Activated naive CD4-positive, alpha-beta T cell treated with anti-CD3 and anti-CD28 coated beads, Interleukin-2, amount 50 U/mL, for 24 hours (primary cell): ENCODE measurements around the gene CCR3.

Experiments used
- H3K27ac Mint-ChIP-seq: one replicate; pipeline ENCODE4 v1.8.0; 2021; ENCODE audit warnings: mild to moderate bottlenecking, mixed read lengths
- H3K27me3 Mint-ChIP-seq: one replicate; pipeline ENCODE4 v1.8.0; 2021; ENCODE audit warnings: mixed read lengths
- H3K36me3 Mint-ChIP-seq: one replicate; pipeline ENCODE4 v1.8.0; 2021; ENCODE audit warnings: mixed read lengths
- H3K4me1 Mint-ChIP-seq: one replicate; pipeline ENCODE4 v1.8.0; 2021; ENCODE audit warnings: mixed read lengths
- H3K4me3 Mint-ChIP-seq: one replicate; pipeline ENCODE4 v1.8.0; 2021; ENCODE audit warnings: mild to moderate bottlenecking, mixed read lengths
- H3K9me3 Mint-ChIP-seq: one replicate; pipeline ENCODE4 v1.8.0; 2021; ENCODE audit warnings: mixed read lengths

The CCR3 gene

DNA sequence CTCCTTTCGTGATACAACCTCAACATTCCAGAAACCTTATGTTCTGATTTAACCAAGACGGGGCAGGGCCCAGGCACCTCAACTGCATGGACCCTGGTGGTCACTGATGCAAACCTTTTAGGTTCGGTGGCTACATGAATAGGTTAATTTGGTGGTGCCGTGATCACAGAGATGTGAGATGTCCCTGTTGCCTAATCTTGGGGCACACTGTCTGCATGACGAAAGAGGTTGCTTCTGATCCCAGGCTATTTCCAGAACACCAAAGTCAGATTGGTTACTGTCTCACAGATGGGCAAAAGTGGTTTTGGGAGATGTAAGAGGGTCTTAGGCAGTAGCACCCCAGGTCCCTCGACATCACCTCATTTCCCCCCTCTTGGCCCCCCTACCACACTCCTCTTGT lies 30.2 kb upstream of the CCR3 start:
- H3K4me3 Mint-ChIP-seq = no peak overlapping the region

DNA sequence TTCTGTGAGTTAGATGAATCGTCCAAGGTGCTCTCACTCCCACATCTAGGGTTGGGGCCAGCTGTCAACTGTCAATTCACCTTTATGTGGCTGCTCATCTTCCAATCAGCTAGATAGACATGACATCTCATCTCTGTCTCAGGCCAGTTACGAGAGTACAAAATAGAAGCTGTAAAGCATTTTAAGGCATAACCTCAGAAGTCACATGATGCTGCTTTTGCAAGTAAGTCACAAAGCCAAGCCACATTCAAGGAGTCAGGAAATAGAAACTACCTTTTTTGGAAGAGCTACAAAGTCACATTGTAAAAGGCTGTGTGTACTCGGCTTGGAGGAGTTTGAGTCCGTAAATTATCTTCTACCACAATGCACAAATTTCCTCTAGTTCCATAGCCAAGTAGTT lies 29.1 kb upstream of the CCR3 start:
- no peaks in the 10 kb centered on the region for H3K27me3 Mint-ChIP-seq
- H3K4me3 Mint-ChIP-seq = no peak overlapping the region
- no peak overlapping the region for H3K27ac Mint-ChIP-seq
- no peaks in the 10 kb centered on the region for H3K9me3 Mint-ChIP-seq
- peaks cover 9% of the 10 kb centered on the region for H3K4me1 Mint-ChIP-seq
- no peaks in the 10 kb centered on the region for H3K36me3 Mint-ChIP-seq

More for the DNA sequence above, 30.2 kb upstream of the CCR3 start:
- Mint-ChIP-seq H3K27me3 (no peaks in the 10 kb centered on the region), H3K27ac (no peak overlapping the region), H3K4me1 (peaks cover 14% of the 10 kb centered on the region), H3K36me3 (no peaks in the 10 kb centered on the region), H3K9me3 (no peaks in the 10 kb centered on the region)

DNA sequence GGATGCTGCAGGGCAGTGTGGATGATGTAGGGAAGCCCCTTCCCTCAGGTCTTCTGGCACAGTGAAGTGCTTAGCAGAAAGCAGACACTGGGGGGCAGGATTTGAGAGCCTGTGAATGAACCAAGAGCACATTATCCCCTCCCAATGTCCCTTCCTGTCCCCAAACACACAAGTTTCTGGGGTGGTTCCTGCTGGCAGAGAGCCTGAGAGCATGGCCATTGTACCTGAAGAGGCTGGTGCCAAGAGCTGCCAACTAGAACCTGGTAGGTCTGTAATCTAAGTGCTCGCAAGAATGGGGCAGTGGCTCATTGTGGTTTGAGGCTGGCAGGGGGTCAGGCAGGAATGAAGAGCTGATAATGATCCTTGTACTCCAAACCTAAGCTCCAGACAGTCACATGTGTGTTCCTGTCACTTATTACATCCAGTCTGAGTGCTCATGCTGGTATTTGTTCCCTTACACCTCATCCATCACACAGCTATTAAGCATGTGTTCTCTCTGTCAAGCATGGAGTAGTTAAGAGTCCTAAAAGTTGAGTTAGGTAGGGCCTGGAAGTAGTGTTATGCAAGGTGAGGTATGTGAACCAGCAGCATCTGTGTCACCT lies 27.4 kb upstream of the CCR3 start:
- no peaks in the 10 kb centered on the region for H3K27me3 Mint-ChIP-seq
- H3K27ac Mint-ChIP-seq = no peak overlapping the region
- no peaks in the 10 kb centered on the region for H3K4me1 Mint-ChIP-seq
- no peaks in the 10 kb centered on the region for H3K9me3 Mint-ChIP-seq
- no peaks in the 10 kb centered on the region for H3K36me3 Mint-ChIP-seq
- no peak overlapping the region for H3K4me3 Mint-ChIP-seq

DNA sequence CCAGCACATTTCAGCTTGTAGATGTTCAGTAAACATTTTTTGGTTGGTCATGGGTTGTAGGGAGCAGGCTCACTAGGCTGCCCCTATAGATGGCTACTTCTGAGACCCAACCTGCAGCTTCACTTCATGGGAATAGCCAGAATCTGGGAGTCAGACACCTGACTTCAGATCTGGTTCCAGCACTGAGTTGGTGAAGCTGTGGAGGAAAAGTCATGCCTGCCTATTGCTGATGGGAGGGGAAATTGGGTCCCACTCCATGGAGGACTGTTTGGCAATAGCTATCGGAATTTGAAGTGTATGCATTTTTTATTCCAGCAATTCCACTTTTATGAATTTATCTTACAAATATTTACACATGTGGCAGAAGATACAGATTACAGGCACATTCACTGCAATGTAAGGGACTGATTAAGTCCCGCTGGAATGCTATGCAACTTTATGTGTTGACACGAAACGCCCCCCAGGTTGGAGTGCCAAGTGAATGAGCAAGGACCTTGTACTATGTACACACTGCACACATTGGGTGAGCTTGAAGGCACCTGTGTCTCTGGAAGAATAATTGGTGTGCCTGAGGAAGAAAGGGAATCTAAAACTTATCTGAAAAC lies 26.3 kb upstream of the CCR3 start:
- no peak overlapping the region for H3K27ac Mint-ChIP-seq
- H3K4me1 Mint-ChIP-seq = no peaks in the 10 kb centered on the region
- H3K9me3 Mint-ChIP-seq = no peaks in the 10 kb centered on the region
- H3K4me3 Mint-ChIP-seq = no peak overlapping the region
- H3K36me3 Mint-ChIP-seq = no peaks in the 10 kb centered on the region
- H3K27me3 Mint-ChIP-seq = no peaks in the 10 kb centered on the region

DNA sequence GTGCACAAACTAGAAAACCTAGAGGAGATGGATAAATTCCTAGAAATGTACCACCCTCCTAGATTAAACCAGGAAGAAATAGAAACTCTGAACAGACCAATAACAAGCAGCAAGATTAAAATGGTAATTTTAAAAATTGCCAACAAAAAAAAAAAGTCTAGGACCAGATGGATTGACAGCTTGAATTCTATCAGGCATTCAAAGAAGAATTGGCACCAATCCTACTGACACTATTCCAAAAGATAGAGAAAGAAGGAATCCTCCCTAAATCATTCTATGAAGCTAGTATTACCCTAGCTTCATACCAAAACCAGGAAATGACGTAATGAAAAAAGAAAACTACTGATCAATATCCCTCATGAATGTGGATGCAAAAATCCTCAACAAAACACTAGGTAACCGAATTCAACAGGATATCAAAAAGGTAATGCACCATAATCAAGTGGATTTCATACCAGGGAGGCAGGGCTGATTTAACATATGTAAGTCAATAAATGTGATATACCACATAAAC lies 24.0 kb upstream of the CCR3 start:
- no peaks in the 10 kb centered on the region for H3K9me3 Mint-ChIP-seq
- no peaks in the 10 kb centered on the region for H3K36me3 Mint-ChIP-seq
- H3K4me3 Mint-ChIP-seq = no peak overlapping the region
- H3K27ac Mint-ChIP-seq = no peak overlapping the region
- H3K4me1 Mint-ChIP-seq = no peaks in the 10 kb centered on the region
- no peaks in the 10 kb centered on the region for H3K27me3 Mint-ChIP-seq

DNA sequence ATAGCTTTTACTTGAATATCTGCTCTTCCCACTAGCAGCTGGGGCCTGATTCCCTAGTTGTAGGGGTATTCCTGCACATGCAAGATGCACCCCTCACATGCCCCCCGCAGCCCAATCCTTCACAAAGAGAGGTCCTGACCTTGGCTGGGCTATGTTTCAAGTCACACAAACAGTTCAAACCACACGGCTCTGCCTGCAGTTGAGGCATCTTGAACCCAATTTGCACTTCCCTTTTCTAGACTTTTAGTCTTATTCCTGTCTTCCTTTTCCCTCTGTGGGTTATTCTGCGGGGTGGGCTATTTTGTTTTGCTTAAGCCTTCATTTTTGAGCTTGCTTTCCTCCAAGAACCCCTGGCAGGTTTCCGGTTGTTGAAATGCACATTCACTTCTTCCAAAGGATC lies 20.9 kb upstream of the CCR3 start:
- Mint-ChIP-seq H3K4me1 (no peaks in the 10 kb centered on the region), H3K9me3 (peaks cover 3% of the 10 kb centered on the region), H3K27ac (no peak overlapping the region), H3K36me3 (peaks cover 2% of the 10 kb centered on the region), H3K27me3 (peaks cover 2% of the 10 kb centered on the region), H3K4me3 (no peak overlapping the region)

DNA sequence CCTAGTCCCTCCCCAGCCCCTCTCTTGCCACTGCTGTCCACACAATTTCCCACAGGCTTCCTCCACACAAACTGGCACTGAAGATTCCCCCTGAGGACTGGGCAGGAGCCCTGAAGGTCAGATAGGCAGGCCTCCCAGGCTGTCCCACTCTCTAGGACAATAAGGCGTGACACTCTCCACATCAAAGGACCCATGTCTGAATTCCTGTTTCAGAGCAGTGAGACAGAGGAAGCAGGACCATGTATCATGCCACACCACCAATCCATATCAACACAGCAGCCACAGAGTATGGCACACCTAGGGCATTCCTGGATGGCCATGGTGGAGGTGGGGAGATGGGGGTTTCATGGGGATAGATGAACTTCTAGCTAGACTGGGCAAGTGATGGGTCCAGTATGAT lies 20.3 kb upstream of the CCR3 start:
- peaks cover 6% of the 10 kb centered on the region for H3K9me3 Mint-ChIP-seq
- H3K27me3 Mint-ChIP-seq = peaks cover 5% of the 10 kb centered on the region
- H3K36me3 Mint-ChIP-seq = peaks cover 4% of the 10 kb centered on the region
- H3K4me3 Mint-ChIP-seq = no peak overlapping the region
- H3K4me1 Mint-ChIP-seq = no peaks in the 10 kb centered on the region
- no peak overlapping the region for H3K27ac Mint-ChIP-seq

DNA sequence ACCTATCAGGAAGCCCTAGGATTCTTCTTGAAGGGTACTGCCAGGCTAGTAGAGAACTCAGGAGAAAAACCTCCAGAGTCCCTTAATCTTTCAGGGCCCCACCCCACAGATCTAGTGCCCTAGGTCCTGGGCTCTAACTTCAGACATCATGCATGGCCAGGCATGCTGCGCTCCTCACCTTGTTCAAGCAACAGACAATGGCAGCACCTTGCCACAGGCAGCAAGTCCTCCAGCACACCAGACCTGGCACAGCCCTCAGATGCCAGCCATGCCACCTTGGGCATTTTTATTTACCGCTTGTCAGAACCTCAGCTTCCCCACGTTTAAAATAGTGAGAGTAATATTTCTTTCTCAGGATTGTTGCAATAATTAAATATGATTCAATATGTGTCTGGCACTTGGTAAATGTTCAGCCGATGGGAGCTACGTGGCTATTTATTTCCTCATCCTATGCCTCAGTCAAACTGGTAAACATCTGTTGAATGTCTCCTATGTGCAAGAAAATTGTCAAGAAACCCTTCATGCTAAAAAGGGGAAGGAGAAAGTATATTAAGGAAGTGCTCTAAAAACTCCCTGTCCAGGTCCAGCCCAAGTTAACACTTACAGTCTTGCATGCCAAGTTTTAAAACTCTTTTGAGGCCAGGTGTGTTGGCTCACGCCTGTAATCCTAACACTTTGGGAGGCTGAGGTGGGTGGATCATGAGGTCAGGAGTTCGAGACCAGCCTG lies 19.7 kb upstream of the CCR3 start:
- Mint-ChIP-seq H3K27ac (no peak overlapping the region), H3K9me3 (peaks cover 6% of the 10 kb centered on the region), H3K4me1 (no peaks in the 10 kb centered on the region), H3K4me3 (no peak overlapping the region), H3K36me3 (peaks cover 4% of the 10 kb centered on the region), H3K27me3 (peaks cover 5% of the 10 kb centered on the region)

DNA sequence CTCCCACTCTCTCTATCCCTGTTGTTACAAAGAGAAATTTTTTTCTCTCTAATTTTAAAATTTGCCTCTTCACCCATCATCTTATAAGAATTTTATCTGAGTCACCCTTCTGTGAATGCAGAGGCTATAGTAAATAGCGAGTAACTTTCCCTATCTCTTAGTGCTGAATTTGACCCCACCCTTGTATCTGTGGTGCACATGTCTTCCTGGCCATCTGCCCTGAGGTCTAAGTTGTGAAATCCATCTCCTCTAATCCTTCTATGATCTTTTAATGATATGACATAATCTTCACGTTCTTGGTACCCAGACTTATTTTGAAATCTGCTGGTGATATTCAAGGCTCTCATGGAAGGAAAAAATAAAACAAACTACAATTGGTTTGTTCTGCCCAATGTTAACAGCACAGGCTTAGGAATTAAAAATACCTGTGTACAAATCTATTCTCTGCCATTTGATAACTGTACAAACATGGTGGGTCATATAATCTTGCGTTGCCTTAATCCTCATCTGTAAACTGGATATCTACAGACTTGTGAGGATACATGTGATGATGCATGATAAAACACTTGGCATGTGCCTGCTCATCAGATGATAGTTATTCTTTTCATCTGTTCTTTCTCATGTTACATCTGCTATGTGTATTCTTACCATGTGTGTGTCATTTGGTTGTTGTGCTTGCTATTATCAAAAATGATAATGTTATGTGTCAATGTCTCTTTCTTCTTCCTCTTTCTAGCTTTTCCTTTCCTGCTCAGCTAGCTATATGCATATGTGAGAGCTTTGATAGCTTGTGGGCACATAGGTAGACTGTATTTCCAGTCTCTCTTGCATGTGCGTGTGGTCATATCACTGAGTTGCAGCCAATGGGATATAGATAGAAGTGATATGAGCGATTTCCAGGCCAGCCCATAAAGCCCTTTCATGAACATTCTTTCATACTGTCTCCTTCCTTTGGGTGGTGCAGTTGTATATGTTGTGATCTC lies 13.7 kb upstream of the CCR3 start:
- no peak overlapping the region for H3K27ac Mint-ChIP-seq
- no peak overlapping the region for H3K4me3 Mint-ChIP-seq
- peaks cover 10% of the 10 kb centered on the region for H3K27me3 Mint-ChIP-seq
- no peaks in the 10 kb centered on the region for H3K4me1 Mint-ChIP-seq
- H3K36me3 Mint-ChIP-seq = peaks cover 4% of the 10 kb centered on the region
- peaks cover 6% of the 10 kb centered on the region for H3K9me3 Mint-ChIP-seq

DNA sequence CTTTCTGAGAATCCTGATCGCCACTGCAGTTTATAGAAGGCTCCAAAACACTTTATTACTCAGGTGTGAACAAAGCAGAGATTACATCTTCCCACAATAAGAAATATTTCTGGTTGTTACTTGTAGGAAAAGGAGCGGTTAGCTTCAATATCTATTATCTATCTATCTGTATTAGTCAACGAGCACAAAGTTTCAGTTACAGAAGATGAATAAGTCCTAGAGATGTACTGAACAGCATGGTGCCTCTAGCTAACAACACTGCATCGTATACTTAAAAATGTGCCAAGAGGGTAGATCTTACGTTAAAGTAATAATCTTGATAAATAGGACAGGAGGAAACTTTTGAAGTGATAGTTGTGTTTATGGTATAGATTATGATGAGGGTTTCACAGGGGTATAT lies 10.9 kb upstream of the CCR3 start:
- H3K27me3 Mint-ChIP-seq = peaks cover 10% of the 10 kb centered on the region
- H3K4me3 Mint-ChIP-seq = no peak overlapping the region
- H3K9me3 Mint-ChIP-seq = peaks cover 4% of the 10 kb centered on the region

DNA sequence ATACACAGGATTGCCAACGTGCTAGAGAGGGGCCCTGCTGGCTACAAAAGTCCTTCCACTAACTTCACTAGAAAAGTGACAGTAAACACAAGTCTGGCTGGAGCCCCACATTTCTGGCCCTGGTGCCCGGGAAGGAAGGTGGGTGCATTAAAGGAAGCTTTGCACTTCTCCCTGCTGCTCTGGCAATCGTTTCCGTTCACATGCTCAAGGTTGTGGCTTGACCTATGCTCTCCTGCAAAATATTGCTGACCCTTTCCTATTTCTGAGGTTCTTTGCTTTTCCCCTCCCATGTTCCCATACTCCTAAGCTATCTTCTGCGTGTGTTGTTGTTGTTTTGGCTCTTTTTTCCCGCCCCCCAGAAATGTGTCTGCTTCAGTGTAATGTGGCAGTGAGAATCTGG lies 9.1 kb upstream of the CCR3 start:
- no peaks in the 10 kb centered on the region for H3K4me1 Mint-ChIP-seq
- no peaks in the 10 kb centered on the region for H3K9me3 Mint-ChIP-seq
- no peaks in the 10 kb centered on the region for H3K36me3 Mint-ChIP-seq
- H3K4me3 Mint-ChIP-seq = no peak overlapping the region
- no peak overlapping the region for H3K27ac Mint-ChIP-seq
- peaks cover 7% of the 10 kb centered on the region for H3K27me3 Mint-ChIP-seq

More for the DNA sequence above, 10.9 kb upstream of the CCR3 start:
- no peaks in the 10 kb centered on the region for H3K4me1 Mint-ChIP-seq
- H3K36me3 Mint-ChIP-seq = peaks cover 3% of the 10 kb centered on the region
- no peak overlapping the region for H3K27ac Mint-ChIP-seq

DNA sequence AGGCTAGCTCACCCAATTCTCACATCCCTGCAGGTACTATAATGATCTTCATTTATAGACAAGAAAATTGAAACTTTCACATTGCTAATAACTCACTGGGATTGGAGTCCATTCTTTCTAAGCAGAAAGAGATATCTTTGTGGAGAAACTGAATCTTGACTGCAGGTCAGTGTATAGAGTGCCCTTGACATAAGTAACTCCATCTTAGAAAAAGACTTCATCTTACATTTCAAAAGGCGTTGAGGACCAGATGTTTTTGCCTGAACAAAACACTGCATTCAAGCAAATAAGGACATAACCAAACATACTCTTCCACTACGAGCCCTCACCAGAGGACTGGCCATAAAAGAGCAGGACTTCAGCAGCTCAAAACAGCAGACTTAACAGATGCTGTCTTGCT lies 6.8 kb upstream of the CCR3 start:
- Mint-ChIP-seq H3K27me3 (peaks cover 7% of the 10 kb centered on the region), H3K9me3 (no peaks in the 10 kb centered on the region), H3K36me3 (no peaks in the 10 kb centered on the region), H3K4me3 (no peak overlapping the region), H3K27ac (no peak overlapping the region), H3K4me1 (no peaks in the 10 kb centered on the region)

DNA sequence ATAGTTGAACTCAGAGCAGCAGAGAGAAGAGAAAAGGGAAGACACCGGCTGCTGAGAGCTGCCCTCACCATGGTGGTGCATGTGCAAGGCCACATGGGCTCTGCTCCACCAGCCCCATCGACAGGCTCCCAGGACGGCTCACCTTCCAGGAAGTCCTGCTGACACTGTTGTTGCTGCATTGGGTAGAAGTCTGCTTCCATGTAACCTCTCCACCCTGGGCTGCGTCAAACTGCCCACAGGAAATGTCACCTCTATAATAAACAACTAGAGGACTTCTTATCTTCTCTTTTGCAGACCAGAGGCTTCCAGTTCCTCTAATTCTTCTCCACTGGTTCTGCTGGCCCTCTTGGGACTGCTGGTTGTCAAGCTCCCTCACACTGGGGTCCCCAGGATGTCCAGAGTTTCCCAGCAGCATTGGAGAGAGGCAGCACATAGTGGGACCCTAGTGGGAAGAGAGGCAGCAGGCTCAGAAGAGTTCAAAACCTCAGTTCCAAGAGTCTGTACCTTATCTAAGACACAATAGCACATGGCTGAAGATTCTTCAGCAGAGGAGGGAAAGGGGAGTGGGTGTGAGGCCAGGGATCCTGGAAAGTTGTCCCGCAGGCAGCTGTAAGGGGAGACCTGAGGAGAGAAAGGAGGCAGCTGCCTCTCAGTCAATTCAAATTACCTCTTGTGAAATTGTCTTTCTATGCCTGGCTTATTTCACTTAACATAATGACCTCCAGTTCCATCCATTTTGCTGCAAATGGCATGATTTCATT lies 5.8 kb upstream of the CCR3 start:
- Mint-ChIP-seq H3K9me3 (no peaks in the 10 kb centered on the region), H3K4me3 (no peak overlapping the region), H3K27me3 (peaks cover 7% of the 10 kb centered on the region), H3K36me3 (no peaks in the 10 kb centered on the region), H3K4me1 (no peaks in the 10 kb centered on the region), H3K27ac (no peak overlapping the region)

DNA sequence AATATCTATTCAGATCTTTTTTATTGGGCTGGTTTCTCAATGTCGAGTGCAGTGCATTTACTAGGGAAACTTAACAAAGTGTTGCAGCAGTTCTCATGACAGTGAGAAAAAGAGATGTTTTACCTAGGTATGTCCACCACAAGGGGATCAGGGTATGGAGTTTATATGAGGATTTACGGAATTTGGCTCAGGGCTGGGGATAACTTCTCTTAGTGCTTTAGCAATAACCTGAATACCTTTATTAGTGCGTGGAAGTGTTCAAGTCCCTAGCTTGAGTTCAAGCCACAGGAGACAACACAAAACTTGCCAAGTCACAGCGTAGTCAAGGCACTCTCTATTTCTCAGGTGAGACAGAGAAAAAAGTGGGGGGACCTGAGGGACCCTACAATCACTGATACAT lies 3.9 kb upstream of the CCR3 start:
- H3K27ac Mint-ChIP-seq = no peak overlapping the region
- peaks cover 7% of the 10 kb centered on the region for H3K27me3 Mint-ChIP-seq
- no peaks in the 10 kb centered on the region for H3K36me3 Mint-ChIP-seq
- H3K4me3 Mint-ChIP-seq = no peak overlapping the region
- H3K4me1 Mint-ChIP-seq = no peaks in the 10 kb centered on the region
- H3K9me3 Mint-ChIP-seq = no peaks in the 10 kb centered on the region
